ENCODE results near the gene NOS1. TPM values are rescaled to one million over a fixed set of nuclear protein-coding genes. Genes with fewer than 3 reads are reported as not detected.

NOS1 gene
- total RNA-seq, 1 experiment from 2014 or later = 2.3 TPM

- no peak overlapping the region for H4K91ac ChIP-seq (ENCODE audit: insufficient read length, low read depth, low read length)
- TF ChIP-seq CTCF (conservative IDR thresholded peaks at IDR 0.05) = peak; percentile 93
- no peak overlapping the region for H2BK20ac ChIP-seq (ENCODE audit: low read depth, low read length, poor library complexity, severe bottlenecking)
- Mint-ChIP-seq H3K9me3 (no peaks in the 10 kb centered on the region), H3K4me3 (no peak overlapping the region), H3K27ac (no peak overlapping the region), H3K4me1 (peaks cover 11 to 19% of the 10 kb centered on the region in 2 experiments), H3K36me3 (ENCODE audit: insufficient read depth in 1 of 3, low read depth in 3 of 3) (no peaks in the 10 kb centered on the region), H3K27me3 (ENCODE audit: low read depth) (peaks cover 8% of the 10 kb centered on the region)
- no peak overlapping the region for H3K27ac ChIP-seq (ENCODE audit: insufficient read length, low read depth, low read length)
- H2BK120ac ChIP-seq (ENCODE audit: low read depth, low read length, poor library complexity, severe bottlenecking) = no peak overlapping the region
- no peaks in the 10 kb centered on the region for H4K20me1 ChIP-seq (ENCODE audit: control insufficient read depth, insufficient read depth, insufficient read length)
- no peak overlapping the region for H4K8ac ChIP-seq (replicated peaks; ENCODE audit: insufficient read length, low read depth, low read length)
- no peak overlapping the region for H3T11ph ChIP-seq (ENCODE audit: low read length)
- H3K56ac ChIP-seq (ENCODE audit: insufficient read length, low read depth, low read length) = no peak overlapping the region
- WGBS (ENCODE audit: extremely low coverage, insufficient read length, low lambda C conversion rate) = no CpG with 5 or more reads among the region's 7 CpGs
- H3K79me2 ChIP-seq (ENCODE audit: insufficient read depth, low read length) = no peaks in the 10 kb centered on the region
- H3K9me3 ChIP-seq (ENCODE audit: control insufficient read depth, low read depth, low read length) = no peaks in the 10 kb centered on the region
- no peak overlapping the region for H2BK15ac ChIP-seq (ENCODE audit: low read depth, low read length)
- no peak overlapping the region for H3K18ac ChIP-seq (ENCODE audit: insufficient read length, low read depth, low read length)
- H3K4me1 ChIP-seq (ENCODE audit: insufficient read depth, low read length) = no peaks in the 10 kb centered on the region; the same call in 1 of the 2 replicates
- H2BK12ac ChIP-seq (ENCODE audit: insufficient read length, low read depth, low read length) = no peak overlapping the region
- H2AFZ ChIP-seq (ENCODE audit: low read length) = no peak overlapping the region
- no peak overlapping the region for H3K4ac ChIP-seq (ENCODE audit: low read depth, low read length)
- H3K14ac ChIP-seq (ENCODE audit: insufficient read depth, low read length) = no peak overlapping the region
- no peaks in the 10 kb centered on the region for H3K23me2 ChIP-seq (ENCODE audit: insufficient read length, low read depth, low read length, poor library complexity, severe bottlenecking)
- no peaks in the 10 kb centered on the region for H3K27me3 ChIP-seq (ENCODE audit: insufficient read depth, low read length)
- no peak overlapping the region for H3K9ac ChIP-seq (ENCODE audit: extremely low read depth, insufficient read length, low read length)
- no peaks in the 10 kb centered on the region for H3K79me1 ChIP-seq (ENCODE audit: insufficient read depth, low read depth, low read length, poor library complexity, severe bottlenecking)
- H2AK5ac ChIP-seq (ENCODE audit: insufficient read length, low read length) = no peak overlapping the region
- H3K4me2 ChIP-seq (ENCODE audit: insufficient read depth, insufficient read length, low read length) = no peak overlapping the region
- no peak overlapping the region for H4K5ac ChIP-seq (ENCODE audit: insufficient read length, low read depth, low read length)
- peak; percentile 82 for DNase-seq
- no peak overlapping the region for H3K23ac ChIP-seq (ENCODE audit: insufficient read length, low read depth, low read length)
- no peak overlapping the region for H2BK5ac ChIP-seq (ENCODE audit: insufficient read length, low read length)
Observed at GRCh38 chr12:117212563-117213190, 148.7 kb downstream of the NOS1 start.
